Suppressor macrophage treated with lipopolysaccharide for 1 hour (primary cell): ENCODE measurements around the gene EAF1.
"Not testable (repeated sequence)": the region's sequence is repeated elsewhere in the genome, so short reads cannot be mapped to it uniquely, and the experiment has no call there.

Experiments
- DNase-seq, 3 donors: peaks; one replicate each; pipeline ENCODE4 v3.0.0-alpha.2; 2020 to 2022

The EAF1 gene

DNA sequence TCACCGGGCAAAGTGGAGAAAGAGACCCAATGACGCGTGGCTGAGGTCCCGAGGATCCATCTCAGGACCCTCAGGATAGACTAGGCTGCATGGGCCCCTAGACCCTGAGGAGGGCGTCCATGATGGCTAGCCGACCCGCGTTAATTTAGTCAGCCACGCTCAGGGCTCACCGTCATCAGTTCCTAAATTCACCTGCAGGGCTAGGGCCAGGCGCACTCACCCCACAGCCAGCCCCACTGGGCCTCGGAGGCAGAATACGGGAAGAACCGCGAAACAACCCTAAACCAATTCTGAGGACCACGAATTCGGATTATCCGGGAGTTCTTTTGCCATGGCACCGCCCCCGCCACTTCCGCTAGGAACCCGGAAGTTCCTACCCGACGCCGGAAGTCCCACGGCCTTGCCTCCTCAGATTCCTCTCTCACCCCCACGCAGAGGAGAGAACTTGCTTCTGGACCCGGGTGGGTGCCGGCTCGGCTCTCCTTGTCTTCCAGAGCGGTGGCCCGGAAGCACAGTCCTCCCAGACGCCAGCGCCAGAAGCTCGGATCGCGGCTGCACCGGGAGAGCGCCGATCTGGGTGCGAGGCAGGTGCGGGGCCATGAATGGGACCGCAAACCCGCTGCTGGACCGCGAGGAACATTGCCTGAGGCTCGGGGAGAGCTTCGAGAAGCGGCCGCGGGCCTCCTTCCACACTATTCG is at the start of gene EAF1, which contains the start of gene METTL6:
Gene EAF1, plus strand, starts transcription at position 417 of the 699 bp plus-strand sequence. Its CDS starts 182 bp downstream, at position 599.
Gene METTL6, minus strand, starts transcription at position 363 of the 699 bp plus-strand sequence. CDS start 1,033 bp downstream, outside the sequence.
- DNase-seq, result peak; percentile 95 to 97 (median 95)

DNA sequence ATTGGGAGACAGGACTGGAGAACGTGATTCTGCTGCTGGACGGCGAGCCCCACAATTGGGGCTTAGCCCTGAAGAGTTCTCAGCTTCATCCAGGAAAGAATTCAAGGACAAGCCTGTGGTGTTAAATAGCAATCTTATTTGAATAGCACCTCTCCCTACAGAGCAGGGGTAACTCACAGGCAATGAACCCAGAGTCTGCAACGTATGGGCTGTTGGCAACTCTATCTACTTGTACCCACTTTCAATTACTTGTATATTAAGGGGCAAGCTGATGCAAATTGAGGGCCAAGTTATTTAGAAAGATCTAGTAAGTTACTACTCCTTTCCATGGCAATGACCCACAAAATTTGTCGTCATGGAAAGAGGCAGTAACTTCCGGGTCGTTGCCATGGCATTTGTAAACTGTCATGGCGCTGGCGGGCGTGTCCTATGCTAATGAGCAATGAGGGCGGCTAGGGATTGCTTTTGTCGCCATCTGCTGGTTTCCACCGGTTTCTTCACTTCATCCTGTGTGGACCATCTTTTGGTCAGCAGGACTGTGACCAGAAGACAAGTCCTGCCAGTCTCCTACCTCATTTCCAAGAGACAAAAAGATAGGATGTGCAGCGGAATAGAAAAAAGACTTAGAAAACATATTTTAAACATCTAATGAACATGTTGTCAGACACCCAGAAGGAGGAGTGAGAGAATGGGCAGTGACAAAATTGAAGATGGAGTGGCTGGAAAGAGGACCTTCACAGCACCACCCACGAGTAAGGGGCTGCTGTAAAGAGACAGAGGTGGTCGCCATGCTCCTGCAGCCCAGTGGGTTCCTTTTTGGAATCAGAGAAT is 49.2 kb upstream of the EAF1 start:
- peak; percentile 96 to 98 (median 97) for DNase-seq

DNA sequence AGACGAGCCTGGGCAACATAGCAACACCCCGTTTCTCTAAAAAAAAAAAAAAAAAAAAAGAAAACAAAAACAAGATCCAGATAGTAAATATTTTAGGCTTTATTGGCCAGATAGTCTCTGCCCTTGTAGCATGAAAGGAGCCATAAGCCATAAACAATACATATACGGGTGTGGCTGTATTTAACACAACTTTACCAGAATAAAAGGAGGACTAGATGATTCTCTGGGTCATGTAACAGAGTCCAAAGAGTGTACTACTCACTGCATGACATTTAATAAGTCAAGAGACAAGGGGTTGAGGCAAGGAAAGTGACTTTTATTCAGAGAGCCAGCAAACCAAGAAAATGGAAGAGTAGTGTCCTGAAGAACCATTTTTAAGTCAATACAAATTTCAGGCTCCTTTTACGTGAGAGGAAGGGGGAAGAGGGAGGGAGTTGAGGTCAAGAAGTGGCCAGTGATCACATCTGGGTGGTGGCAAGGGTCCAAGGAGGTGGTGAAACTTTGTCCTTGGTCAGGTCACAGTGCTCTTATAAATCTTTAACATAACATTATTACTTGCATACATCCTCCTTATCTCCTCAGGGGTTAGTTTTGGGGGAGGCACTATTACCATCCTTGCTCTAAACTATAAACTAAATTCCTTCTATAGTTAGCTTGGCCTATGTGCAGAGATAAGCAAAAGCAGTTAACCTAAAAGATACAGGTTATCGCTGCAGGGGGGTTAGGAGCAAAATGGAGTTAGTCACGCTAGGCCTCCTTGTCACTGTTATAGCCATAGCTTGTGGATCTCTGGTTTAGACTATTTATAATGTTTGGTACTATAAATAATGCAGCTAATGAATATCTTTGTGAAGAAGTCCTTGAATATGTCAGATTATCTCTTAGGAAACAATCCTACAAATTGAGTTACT is 46.2 kb upstream of the EAF1 start:
- no peak for DNase-seq

DNA sequence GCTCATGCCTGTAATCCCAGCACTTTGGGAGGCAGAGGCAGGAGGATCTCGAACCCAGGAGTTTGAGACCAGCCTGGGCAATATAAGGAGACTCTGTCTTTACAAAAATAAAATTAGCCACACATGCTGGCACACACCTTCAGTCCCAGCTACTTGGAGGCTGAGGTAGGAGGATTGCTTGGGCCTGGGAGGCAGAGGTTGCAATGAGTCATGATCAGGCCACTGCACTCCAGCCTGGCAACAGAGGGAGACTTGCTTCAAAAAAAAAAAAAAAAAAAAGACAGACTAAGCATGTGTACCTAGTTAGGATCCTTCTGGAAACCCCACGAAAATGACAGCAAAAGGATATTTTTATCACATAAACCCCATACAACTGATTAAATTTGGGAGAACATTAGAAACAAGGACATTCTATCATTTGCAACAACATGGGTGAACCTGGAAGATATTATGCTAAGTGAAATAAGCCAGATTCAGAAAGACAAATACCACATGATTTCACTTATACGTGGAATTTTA is 44.9 kb upstream of the EAF1 start:
- DNase-seq, result peak; percentile 45 to 48 (median 47)

DNA sequence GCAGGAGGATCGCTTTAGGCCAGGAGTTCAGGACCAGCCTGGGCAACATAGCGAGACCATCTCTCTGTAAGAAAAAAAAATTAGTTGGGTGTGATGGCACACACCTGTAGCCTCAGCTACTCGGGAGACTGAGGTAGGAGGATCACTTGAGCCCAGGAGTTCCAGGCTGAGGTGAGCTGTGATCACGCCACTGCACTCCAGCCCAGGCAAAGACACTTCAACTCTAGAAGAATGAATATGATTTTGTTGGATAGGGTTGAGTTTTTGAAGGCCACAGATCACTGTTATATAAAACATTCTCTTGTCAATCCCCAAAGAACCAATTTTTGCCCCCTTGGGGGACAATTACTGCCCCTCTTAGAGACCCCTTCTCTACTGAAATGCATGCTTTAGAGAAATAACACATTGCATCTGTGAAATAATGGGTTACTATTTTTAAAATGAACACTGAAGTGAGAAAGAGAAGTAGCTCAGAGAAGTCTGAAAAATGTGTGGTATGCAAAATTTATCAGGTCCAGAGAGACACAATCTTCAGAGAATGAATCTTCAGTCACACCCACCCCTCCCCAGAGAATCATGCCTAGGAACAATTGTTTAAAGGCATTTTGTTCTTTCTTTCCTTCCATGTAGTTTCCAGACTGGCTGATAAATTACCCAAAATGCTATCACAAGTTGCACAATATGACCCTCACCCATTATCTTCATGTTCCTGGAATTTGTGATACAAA is 42.7 kb upstream of the EAF1 start:
- no peak for DNase-seq

DNA sequence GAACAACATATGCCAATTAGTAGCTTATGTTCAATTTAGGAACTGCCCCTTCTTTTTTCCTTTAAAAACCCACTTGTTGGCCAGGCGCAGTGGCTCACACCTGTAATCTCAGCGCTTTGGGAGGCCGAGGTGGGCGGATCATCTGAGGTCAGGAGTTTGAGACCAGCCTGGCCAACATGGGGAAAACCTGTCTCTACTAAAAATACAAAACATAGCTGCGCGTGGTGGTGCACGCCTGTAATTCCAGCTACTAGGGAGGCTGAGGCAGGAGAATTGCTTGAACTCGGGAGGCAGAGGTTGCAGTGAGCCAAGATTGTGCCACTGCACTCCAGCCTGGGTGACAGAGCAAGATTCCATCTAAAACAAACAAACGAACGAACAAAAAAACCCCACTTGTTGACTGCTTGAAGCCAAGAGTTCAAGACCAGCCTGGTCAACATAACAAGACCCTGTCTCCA is 42.1 kb upstream of the EAF1 start:
- not testable (repeated sequence) for DNase-seq

DNA sequence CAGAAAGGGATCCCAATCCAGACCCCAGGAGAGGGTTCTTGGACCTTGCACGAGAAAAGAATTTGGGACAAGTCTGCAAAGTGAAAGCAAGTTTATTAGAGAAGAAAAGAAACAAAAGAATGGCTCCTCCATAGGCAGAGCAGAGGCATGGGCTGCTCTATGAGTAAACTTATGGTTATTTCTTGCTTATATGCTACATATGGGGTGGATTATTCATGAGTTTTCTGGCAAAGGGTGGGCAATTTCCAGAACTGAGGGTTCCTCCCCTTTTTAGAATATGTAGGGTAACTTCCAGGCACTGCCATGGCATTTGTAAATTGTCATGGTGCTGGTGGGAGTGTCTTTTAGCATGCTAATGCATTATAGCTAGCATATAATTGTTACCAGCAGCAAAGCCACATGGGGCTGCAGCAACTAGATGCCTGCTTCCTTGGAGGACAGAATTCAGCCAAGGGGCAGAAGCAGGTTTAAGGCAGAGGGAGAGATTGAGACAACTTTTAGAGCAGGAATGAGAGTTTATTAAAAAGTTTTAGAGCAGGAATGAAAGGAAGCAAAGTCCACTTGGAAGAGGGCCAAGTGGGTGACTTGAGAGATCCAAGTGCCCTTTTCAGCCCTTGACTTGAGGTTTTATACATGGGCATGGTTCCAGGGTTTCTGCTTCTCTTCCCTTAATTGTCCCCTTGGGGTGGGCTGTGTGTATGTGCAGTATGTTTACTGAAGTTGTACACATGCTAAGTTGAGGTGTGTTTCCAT is 41.3 kb upstream of the EAF1 start:
- no peak for DNase-seq

DNA sequence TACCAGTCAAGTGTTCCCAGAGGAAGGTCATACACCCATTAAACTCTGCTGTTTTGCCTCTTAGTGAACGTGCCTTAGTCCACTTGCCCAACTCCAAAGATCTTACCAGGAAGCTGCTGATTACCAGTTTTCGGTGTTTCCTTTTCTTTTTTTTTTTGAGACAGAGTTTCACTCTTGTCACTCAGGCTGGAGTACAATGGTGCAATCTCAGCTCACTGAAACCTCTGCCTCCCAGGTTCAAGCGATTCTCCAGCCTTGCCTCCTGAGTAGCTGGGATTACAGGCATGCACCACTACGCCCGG is 40.8 kb upstream of the EAF1 start:
- DNase-seq, result peak; percentile 37 to 51 (median 50)

DNA sequence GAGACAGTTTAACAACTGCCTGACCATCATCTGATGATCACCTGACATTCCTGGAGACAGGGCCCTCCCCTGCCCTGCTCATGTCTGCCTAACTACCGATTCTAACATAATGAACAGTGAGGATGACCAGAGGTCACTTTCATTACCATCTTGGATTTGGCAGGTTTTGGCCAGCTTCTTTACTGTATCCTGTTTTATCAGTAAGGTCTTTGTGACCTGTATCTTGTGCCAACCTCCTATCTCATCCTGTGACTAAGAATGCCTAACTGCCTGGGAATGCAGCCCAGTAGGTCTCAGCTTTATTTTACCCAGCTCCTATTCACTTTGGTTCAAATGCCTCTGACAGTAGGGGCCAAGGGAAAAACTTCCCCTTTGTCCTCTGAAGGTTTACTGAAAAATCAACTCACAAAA is 40.2 kb upstream of the EAF1 start:
- no peak for DNase-seq

DNA sequence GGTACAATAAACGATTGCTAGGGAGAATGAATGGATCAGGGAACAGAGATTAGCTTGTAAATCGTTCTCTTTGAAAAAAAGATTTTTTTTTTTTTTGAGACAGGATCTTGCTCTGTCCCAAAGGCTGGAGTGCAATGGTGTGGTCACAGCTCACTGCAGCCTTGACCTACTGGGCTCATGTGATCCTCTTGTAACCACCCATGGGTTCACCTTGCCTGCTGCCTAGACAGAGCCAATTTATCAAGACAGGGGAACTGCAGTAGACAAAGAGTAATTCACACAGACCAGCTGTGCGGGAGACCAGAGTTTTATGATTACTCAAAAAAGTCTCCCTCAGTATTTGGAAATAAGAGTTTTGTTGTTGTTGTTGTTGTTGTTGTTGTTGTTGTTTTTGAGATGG is 39.7 kb upstream of the EAF1 start:
- DNase-seq, result no peak

DNA sequence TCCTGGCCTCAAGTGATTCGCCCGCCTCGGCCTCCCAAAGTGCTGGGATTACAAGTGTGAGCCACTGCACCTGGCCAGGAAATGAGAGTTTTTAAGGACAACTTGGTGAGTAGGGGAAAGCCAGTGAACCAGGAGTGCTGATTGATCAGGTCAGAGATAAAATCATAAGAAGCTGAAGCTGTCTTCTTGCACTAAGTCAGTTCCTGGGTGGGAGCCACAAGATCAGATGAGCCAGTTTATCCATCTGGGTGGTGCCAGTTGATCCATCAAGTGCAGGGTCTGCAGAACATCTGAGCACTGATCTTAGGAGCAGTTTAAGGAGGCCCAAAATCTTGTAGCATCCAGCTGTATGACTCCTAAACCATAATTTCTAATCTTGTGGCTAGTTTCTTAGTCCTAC is 39.1 kb upstream of the EAF1 start:
- not testable (repeated sequence) for DNase-seq

DNA sequence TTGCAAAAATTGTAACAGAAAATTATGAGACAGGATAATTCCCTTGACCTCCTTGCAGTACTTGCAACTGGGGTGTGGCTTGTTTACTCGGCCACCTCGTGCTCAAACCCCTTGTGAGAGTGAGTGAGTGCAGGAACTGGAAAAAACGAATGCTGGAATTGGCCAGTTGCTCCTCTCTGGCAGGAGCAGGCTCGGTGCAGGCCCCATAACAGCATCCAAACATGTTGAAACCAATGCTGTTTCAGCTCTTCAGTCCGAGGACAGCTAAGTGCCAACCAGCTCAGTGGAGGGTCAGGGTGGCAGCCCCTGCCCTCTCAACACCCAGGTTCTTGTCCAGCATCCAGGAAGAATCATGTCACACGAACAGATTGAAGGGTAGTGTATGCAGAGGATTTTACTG is 36.9 kb upstream of the EAF1 start:
- no peak for DNase-seq

DNA sequence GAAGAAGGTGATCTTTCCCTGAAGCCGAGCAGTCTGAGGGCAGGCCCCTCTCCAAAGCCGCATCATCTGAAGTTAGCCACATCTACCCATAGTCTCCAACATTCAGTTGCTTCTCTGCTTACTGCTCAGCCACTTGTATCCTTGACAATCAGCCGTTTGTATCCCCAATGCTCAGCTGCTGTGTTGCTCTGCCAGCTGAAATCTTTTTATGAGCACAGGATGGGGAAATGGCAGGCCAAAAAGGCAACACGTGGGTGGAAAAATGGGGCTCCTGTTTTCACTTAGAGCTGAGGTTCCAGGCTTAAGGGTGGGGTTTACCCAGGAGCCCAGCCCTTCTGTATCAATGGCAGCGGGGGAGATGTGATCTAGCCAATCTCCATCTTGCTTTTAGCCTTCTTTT is 36.4 kb upstream of the EAF1 start:
- DNase-seq, result no peak

DNA sequence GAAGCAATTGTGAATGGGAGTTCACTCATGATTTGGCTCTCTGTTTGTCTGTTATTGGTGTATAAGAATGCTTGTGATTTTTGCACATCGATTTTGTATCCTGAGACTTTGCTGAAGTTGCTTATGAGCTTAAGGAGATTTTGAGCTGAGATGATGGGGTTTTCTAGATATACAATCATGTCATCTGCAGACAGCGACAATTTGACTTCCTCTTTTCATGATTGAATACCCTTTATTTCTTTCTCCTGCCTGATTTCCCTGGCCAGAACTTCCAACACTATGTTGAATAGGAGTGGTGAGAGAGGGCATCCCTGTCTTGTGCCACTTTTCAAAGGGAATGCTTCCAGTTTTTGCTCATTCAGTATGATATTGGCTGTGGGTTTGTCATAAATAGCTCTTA is 34.1 kb upstream of the EAF1 start:
- DNase-seq, result not testable (repeated sequence)

DNA sequence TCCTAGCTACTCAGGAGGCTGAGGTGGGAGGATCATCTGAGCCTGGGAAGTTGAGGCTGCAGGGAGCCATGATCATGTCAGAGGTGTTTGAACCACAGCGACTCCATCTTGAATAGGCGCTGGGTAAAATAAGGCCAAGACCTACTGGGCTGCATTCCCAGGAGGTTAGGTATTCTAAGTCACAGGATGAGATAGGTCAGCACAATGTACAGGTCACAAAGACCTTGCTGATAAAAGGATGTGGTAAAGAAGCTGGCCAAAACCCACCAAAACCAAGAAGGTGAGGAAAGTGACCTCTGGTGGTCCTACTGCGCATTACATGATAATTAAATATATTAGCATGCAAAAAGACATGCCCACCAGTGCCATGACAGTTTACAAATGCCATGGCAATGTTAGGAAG is 28.7 kb upstream of the EAF1 start:
- DNase-seq, result peak in 1 of 3 donors; percentile 40

DNA sequence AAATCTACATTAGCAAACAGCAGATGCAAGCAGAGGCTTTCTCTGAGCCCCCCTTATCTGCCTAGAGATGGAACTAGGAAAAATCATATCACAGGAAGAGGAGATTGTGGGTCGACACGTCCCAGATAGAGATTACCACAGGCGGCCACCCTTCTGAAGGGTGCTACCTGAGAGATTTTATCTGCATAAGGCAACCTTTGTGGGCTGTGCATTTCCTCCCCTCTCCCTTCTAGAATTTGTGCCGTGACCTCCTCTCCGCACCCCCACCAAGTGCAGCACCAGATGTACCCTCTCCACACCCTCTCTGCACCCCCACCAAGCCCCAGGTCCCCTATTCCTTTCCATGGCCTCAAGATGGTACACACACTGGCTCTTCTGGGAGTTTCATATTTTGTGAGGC is 27.4 kb upstream of the EAF1 start:
- DNase-seq, result no peak

DNA sequence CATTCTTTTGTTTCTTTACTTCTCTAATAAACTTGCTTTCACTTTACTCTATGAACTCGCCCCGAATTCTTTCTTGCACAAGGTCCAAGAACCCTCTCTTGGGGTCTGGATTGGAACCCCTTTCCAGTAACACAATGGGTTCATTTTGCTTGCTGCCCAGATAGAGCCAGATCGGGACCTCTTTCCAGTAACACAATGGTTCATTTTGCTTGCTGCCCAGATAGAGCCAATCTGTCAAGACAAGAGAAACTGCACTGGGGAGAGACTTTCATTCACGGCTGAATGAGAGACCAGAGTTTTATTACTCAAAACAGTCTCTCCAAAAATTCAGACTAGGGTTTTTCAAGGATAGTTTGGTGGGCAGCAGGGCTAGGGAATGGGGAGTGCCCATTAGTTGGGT is 25.5 kb upstream of the EAF1 start:
- no peak for DNase-seq

DNA sequence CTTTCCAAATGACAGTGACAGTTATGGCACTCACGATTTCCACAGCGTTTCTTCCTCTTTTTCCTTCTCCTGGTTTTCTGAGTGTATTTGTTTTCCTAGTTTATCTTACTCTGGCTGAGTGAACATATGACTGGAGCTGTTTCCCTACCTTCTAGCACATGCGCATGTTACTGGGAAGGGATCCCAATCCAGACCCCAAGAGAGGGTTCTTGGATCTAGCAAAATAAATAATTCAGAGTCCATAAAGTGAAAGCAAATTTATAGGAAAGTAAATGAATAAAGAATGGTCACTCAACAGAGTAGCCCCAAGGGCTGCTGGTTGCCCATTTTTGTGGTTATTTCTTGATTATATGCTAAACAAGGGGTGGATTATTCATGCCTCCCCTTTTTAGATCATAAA is 23.9 kb upstream of the EAF1 start:
- DNase-seq, result peak in 1 of 3 donors; percentile 46

DNA sequence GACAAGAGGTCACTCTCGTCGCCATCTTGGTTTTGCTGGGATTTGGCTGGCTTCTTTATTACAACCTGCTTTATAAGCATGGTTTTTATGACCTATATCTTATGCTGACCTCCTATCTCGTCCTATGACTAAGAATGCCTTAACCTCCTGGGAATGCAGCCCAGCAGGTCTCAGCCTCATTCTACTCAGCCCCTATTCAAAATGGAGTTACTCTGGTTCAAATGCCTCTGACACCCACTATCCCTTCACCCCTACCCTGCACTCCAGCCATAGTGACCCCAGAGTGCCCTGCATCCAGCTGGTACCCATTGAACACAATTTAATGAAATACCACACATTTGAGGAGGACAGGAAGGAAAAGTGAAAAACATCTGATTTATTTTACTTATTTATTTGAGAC is 23.4 kb upstream of the EAF1 start:
- DNase-seq, result no peak

DNA sequence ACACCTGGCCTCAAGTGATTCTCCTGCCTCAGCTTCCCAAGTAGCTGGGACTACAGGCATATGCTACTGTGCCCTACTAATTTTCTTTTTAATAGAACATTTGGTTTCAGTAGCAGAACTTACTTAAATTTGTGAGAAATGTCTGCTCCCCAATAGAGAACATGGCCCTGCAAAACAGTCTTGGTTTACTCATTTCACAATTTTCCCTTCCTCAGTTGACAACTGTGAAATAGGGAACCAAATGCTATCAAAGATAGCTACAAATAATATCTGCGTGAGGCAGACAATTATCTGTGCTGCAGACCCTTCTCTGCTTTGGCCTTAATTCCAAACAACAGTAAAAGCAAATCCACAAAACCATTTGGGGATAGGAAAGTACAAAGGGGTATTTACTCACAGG is 22.6 kb upstream of the EAF1 start:
- DNase-seq, result peak in 1 of 3 donors; percentile 26

DNA sequence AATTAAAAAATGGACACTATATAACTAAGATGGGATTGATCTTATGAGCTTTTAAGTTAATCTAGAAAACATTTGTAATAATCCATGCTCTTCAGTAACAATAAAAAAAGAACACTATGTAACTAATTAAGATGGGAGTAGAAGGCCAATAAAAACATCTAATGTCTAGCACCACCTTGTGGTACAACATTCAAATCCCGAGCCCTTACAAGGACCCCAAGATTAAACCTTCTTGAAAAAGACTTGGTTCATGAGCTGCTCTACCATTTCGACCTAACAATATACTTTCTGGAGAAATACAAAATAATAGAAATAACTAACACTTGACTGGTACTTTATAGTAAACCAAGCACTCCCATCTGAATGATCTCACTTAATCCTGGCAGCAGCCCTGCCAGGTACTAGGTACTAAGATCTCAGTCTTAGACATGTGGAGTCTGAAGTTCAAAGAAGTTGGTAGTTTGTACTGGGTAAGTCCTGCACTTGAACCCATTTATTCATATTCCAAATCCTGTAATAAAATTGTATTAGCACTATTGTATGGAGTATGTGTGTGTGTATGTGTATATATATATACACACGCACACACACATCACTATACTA is 21.8 kb upstream of the EAF1 start:
- DNase-seq, result peak; percentile 57 to 79 (median 78)
